CMK (cell line): ENCODE data around the gene COL7A1.

Experiments
- DNase-seq: peaks from one replicate; pipeline ENCODE4 v3.0.0-alpha.2; 2010; ENCODE audit warnings: low read depth

Gene COL7A1

GRCh38 chr3:48595075-48595525 lies at the start of gene COL7A1:
Gene COL7A1 (minus strand): TSS chr3:48595329. CDS start chr3:48595159, 170 bp downstream.
- DNase-seq, result no peak

GRCh38 chr3:48642605-48643004 lies 47.5 kb upstream of the COL7A1 start:
- DNase-seq, result no peak

- DNase-seq, result no peak
Observed at GRCh38 chr3:48641396-48641795, 46.3 kb upstream of the COL7A1 start.

GRCh38 chr3:48639944-48640606 lies 44.9 kb upstream of the COL7A1 start:
- DNase-seq, result no peak

- DNase-seq, result no peak
Observed at GRCh38 chr3:48637305-48637704, 42.2 kb upstream of the COL7A1 start.

GRCh38 chr3:48636149-48636655 lies 41.1 kb upstream of the COL7A1 start:
- DNase-seq, result no peak

GRCh38 chr3:48635222-48636021 lies 40.3 kb upstream of the COL7A1 start, which contains the start of gene SLC26A6:
Gene SLC26A6 (minus strand): TSS chr3:48635461. CDS start chr3:48635393, 68 bp downstream.
- DNase-seq, result peak; percentile 86

GRCh38 chr3:48634661-48635221 lies 39.6 kb upstream of the COL7A1 start:
- peak; percentile 52 for DNase-seq

GRCh38 chr3:48633743-48634142 lies 38.6 kb upstream of the COL7A1 start:
- DNase-seq, result no peak

GRCh38 chr3:48633256-48633655 lies 38.1 kb upstream of the COL7A1 start:
- no peak for DNase-seq

- DNase-seq, result no peak
Observed at GRCh38 chr3:48631516-48632448, 36.7 kb upstream of the COL7A1 start.

- DNase-seq, result no peak
Observed at GRCh38 chr3:48630833-48631232, 35.7 kb upstream of the COL7A1 start.

GRCh38 chr3:48630407-48630806 lies 35.3 kb upstream of the COL7A1 start:
- DNase-seq, result no peak

GRCh38 chr3:48629894-48630293 lies 34.8 kb upstream of the COL7A1 start:
- no peak for DNase-seq

- DNase-seq, result no peak
Observed at GRCh38 chr3:48628277-48629017, 33.3 kb upstream of the COL7A1 start.

- DNase-seq, result no peak
Observed at GRCh38 chr3:48625600-48625999, 30.5 kb upstream of the COL7A1 start.

GRCh38 chr3:48624767-48625166 lies 29.6 kb upstream of the COL7A1 start:
- DNase-seq, result no peak

- DNase-seq, result no peak
Observed at GRCh38 chr3:48623851-48624547, 28.9 kb upstream of the COL7A1 start.

GRCh38 chr3:48621461-48621869 lies 26.3 kb upstream of the COL7A1 start, which contains the start of gene TMEM89:
Gene TMEM89 (minus strand): TSS chr3:48621769. CDS start chr3:48621756, 13 bp downstream.
- no peak for DNase-seq
